Neural progenitor cell (in vitro differentiated cells): Measurements from ENCODE around the gene ARID3A. TPM values are rescaled to one million over a fixed set of nuclear protein-coding genes. Genes with fewer than 3 reads are reported as not detected.
A peak's percentile ranks its signal among the peaks of the same experiment; 100 is the strongest.

Source experiments
- DNase-seq: peaks from one replicate; pipeline ENCODE4 v3.0.0-alpha.2; 2016; ENCODE audit warnings: low spot score
- H2AFZ ChIP-seq: fragments of 200-600 bp; sonication (generic); replicated peaks from 2 replicates; pipeline ENCODE4 v1.6.1; 2016; ENCODE audit warnings: antibody characterized with exemption
- H3F3A ChIP-seq: fragments of 200-600 bp; sonication (generic); 2 replicates; pipeline ENCODE4 v1.6.1; 2016; ENCODE audit warnings: antibody characterized with exemption, low read depth
- H3K27ac ChIP-seq: fragments of 200-600 bp; sonication (generic); 2 replicates; pipeline ENCODE4 v1.5.1; 2016; ENCODE audit warnings: mild to moderate bottlenecking
- H3K27me3 ChIP-seq: fragments of 200-600 bp; sonication (generic); 2 replicates; pipeline ENCODE4 v1.6.1; 2016; ENCODE audit warnings: mild to moderate bottlenecking, moderate library complexity
- H3K36me3 ChIP-seq: fragments of 200-600 bp; sonication (generic); 2 replicates; pipeline ENCODE4 v1.5.1; 2016
- H3K4me1 ChIP-seq: fragments of 200-600 bp; sonication (generic); 2 replicates; pipeline ENCODE4 v1.6.1; 2016; ENCODE audit warnings: mixed run types
- H3K4me2 ChIP-seq: fragments of 200-600 bp; sonication (generic); 2 replicates; pipeline ENCODE4 v1.6.1; 2016
- H3K4me3 ChIP-seq: fragments of 200-600 bp; sonication (generic); 2 replicates; pipeline ENCODE4 v1.5.1; 2016
- H3K79me2 ChIP-seq: fragments of 200-600 bp; sonication (generic); 2 replicates; pipeline ENCODE4 v1.6.1; 2016; ENCODE audit warnings: low read depth
- H3K9ac ChIP-seq: fragments of 200-600 bp; sonication (generic); 2 replicates; pipeline ENCODE4 v1.6.1; 2016
- H3K9me3 ChIP-seq: fragments of 200-600 bp; sonication (generic); 2 replicates; pipeline ENCODE4 v1.5.1; 2016; ENCODE audit warnings: low read depth
- H4K20me1 ChIP-seq: fragments of 200-600 bp; sonication (generic); 2 replicates; pipeline ENCODE4 v1.6.1; 2016; ENCODE audit warnings: low read depth
- H3K27ac Mint-ChIP-seq: 3 replicates; pipeline ENCODE4 v1.8.0; 2021; ENCODE audit warnings: mixed read lengths
- H3K27me3 Mint-ChIP-seq: 2 replicates; pipeline ENCODE4 v1.8.0; 2022; ENCODE audit warnings: low read depth, mild to moderate bottlenecking, inconsistent platforms, moderate library complexity, mixed read lengths; ENCODE audit not compliant: insufficient read depth
- H3K36me3 Mint-ChIP-seq: 3 replicates; pipeline ENCODE4 v1.8.0; 2021; ENCODE audit warnings: mixed read lengths
- H3K4me1 Mint-ChIP-seq: 3 replicates; pipeline ENCODE4 v1.8.0; 2021; ENCODE audit warnings: mixed read lengths
- H3K4me3 Mint-ChIP-seq: 3 replicates; pipeline ENCODE4 v1.8.0; 2021; ENCODE audit warnings: mild to moderate bottlenecking, moderate library complexity, mixed read lengths
- H3K9me3 Mint-ChIP-seq: 3 replicates; pipeline ENCODE4 v1.8.0; 2020; ENCODE audit warnings: mixed read lengths
- CTCF ChIP-seq: fragments of 200-600 bp; sonication (generic); IDR thresholded peaks from 2 replicates; pipeline ENCODE4 v1.5.1; 2017; ENCODE audit warnings: antibody characterized with exemption, mild to moderate bottlenecking
- EZH2 ChIP-seq: fragments of 200-600 bp; sonication (generic); IDR thresholded peaks from 2 replicates; pipeline ENCODE4 v1.6.1; 2017; ENCODE audit warnings: antibody characterized with exemption, mild to moderate bottlenecking, moderate library complexity
- EZH2phosphoT487 ChIP-seq: fragments of 200-600 bp; sonication (generic); IDR thresholded peaks from 2 replicates; pipeline ENCODE4 v1.6.1; 2017; ENCODE audit warnings: antibody characterized with exemption
- total RNA-seq: library from RNA; depleted of rRNA; stranded (reverse); fragments of >200 nt; gene quantifications from 2 replicates; pipeline ENCODE4 v1.2.3, GENCODE V29; 2015; ENCODE audit warnings: low replicate concordance

ARID3A gene
- total RNA-seq, 1 donor from 2014 or later, result 25.5 TPM

DNA sequence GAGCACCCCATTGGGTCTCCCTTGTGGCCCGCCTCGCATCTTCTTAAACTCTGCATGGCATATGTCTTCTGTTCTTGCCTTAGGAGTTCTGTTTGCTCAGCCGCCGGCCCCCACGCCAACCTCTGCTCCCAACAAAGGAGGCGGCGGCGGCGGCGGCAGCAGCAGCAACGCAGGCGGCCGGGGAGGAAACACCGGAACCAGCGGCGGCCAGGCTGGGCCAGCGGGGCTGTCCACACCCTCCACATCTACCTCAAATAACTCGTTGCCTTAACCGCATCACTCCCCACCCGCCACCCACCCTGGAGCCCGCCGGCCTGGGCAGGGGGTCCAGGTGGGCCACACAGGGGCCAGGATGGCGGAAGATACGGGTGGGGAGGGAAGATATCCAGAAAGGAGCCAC lies 46.0 kb downstream of the ARID3A start:
- Mint-ChIP-seq H3K36me3 (peaks cover 29% of the 10 kb centered on the region), H3K27me3 (peaks cover 8% of the 10 kb centered on the region), H3K9me3 (peaks cover 6% of the 10 kb centered on the region), H3K27ac (no peak overlapping the region), H3K4me1 (peaks cover 4% of the 10 kb centered on the region), H3K4me3 (no peak overlapping the region)
- Histone ChIP-seq H3K4me2 (no peak overlapping the region), H3F3A (peaks cover 17% of the 10 kb centered on the region), H4K20me1 (peaks cover 6% of the 10 kb centered on the region), H3K79me2 (no peaks in the 10 kb centered on the region), H3K9ac (no peak overlapping the region), H3K36me3 (peaks cover 29% of the 10 kb centered on the region), H3K4me1 (no peaks in the 10 kb centered on the region), H2AFZ (no peak overlapping the region), H3K27ac (no peak overlapping the region), H3K4me3 (no peak overlapping the region), H3K27me3 (no peaks in the 10 kb centered on the region), H3K9me3 (peaks cover 5% of the 10 kb centered on the region)
- TF ChIP-seq EZH2 (no peak), CTCF (no peak), EZH2phosphoT487 (no peak)
- DNase-seq, result no peak

GRCh38 chr19:972281-972680 lies 46.4 kb downstream of the ARID3A start:
- peaks cover 29% of the 10 kb centered on the region for H3K36me3 ChIP-seq
- no peak for TF ChIP-seq EZH2
- TF ChIP-seq CTCF, result no peak
- no peak for TF ChIP-seq EZH2phosphoT487
- no peak overlapping the region for H3K27ac ChIP-seq
- H3K4me2 ChIP-seq, result no peak overlapping the region
- Mint-ChIP-seq H3K27ac (peak overlapping the region; percentile 57), H3K27me3 (peaks cover 8% of the 10 kb centered on the region), H3K4me1 (peaks cover 4% of the 10 kb centered on the region), H3K9me3 (peaks cover 6% of the 10 kb centered on the region), H3K36me3 (peaks cover 26% of the 10 kb centered on the region), H3K4me3 (no peak overlapping the region)
- no peaks in the 10 kb centered on the region for H3K79me2 ChIP-seq
- H3F3A ChIP-seq, result peaks cover 17% of the 10 kb centered on the region
- no peak overlapping the region for H3K4me3 ChIP-seq
- no peak overlapping the region for H3K9ac ChIP-seq
- H4K20me1 ChIP-seq, result peaks cover 6% of the 10 kb centered on the region
- no peaks in the 10 kb centered on the region for H3K27me3 ChIP-seq
- H3K9me3 ChIP-seq, result peaks cover 5% of the 10 kb centered on the region
- DNase-seq, result no peak
- no peaks in the 10 kb centered on the region for H3K4me1 ChIP-seq
- no peak overlapping the region for H2AFZ ChIP-seq

- Mint-ChIP-seq H3K27ac (no peak overlapping the region), H3K4me3 (no peak overlapping the region), H3K4me1 (peaks cover 4% of the 10 kb centered on the region), H3K27me3 (peaks cover 7% of the 10 kb centered on the region), H3K36me3 (peaks cover 17% of the 10 kb centered on the region), H3K9me3 (peaks cover 6% of the 10 kb centered on the region)
- Histone ChIP-seq H3K9ac (no peak overlapping the region), H3K79me2 (no peaks in the 10 kb centered on the region), H4K20me1 (peaks cover 6% of the 10 kb centered on the region), H3K9me3 (peaks cover 5% of the 10 kb centered on the region), H3K27ac (peak overlapping the region; percentile 41), H3K4me1 (no peaks in the 10 kb centered on the region), H2AFZ (no peak overlapping the region), H3K27me3 (no peaks in the 10 kb centered on the region), H3F3A (peaks cover 19% of the 10 kb centered on the region), H3K4me3 (no peak overlapping the region), H3K4me2 (no peak overlapping the region), H3K36me3 (peaks cover 21% of the 10 kb centered on the region)
- TF ChIP-seq CTCF (no peak), EZH2 (no peak), EZH2phosphoT487 (no peak)
- DNase-seq, result no peak
Measured at GRCh38 chr19:973726-974563, 48.1 kb downstream of the ARID3A start.
